Panc1 (cell line): ENCODE data around the gene MAP3K7. TPM values are rescaled to one million over a fixed set of nuclear protein-coding genes. Genes with fewer than 3 reads are reported as not detected.
A peak's percentile ranks its signal among the peaks of the same experiment; 100 is the strongest.

ENCODE experiments used
- ATAC-seq: fragments of 200-7000 bp; cut with Tn5 transposase; 2 replicates; pipeline ENCODE4 v1.9.1; 2020; ENCODE audit warnings: mild to moderate bottlenecking, moderate library complexity
- BruUV-seq: library from RNA; stranded (reverse); fragments of 400-500 nt; replicated peaks from 2 replicates; lab custom pipeline; 2021; lab: Mats Ljungman, UMichigan
- CTCF ChIA-PET: fragments of 300-600 bp; sonication (Branson Sonifier 250); formaldehyde crosslinking; loops from one replicate; lab custom pipeline; 2022; ENCODE audit warnings: antibody characterized with exemption; lab: Charles Lee
- POLR2A ChIA-PET: fragments of 300-600 bp; sonication (Branson Sonifier 250); formaldehyde crosslinking; loops from one replicate; lab custom pipeline; 2022; ENCODE audit warnings: antibody characterized with exemption; lab: Charles Lee
- DNase-seq: peaks from one replicate; pipeline ENCODE4 v3.0.0-alpha.2; 2010; ENCODE audit warnings: low read depth, low spot score
- H3K27ac ChIP-seq: 2 replicates; pipeline ENCODE4 v1.5.1; 2011; ENCODE audit warnings: mild to moderate bottlenecking, low read length, inconsistent platforms
- H3K27me3 ChIP-seq: fragments of 200-500 bp; sonication (Bioruptor generic); 2 replicates; pipeline ENCODE4 v1.6.0; 2014; ENCODE audit warnings: low read length, inconsistent platforms; ENCODE audit not compliant: control insufficient read depth, insufficient read depth
- H3K36me3 ChIP-seq: fragments of 200-500 bp; sonication (Bioruptor generic); 2 replicates; pipeline ENCODE4 v1.5.1; 2014; ENCODE audit warnings: inconsistent platforms, mild to moderate bottlenecking, low read length, moderate library complexity; ENCODE audit not compliant: control insufficient read depth, insufficient read depth
- H3K4me1 ChIP-seq: 2 replicates; pipeline ENCODE4 v1.5.1; 2011; ENCODE audit warnings: inconsistent platforms, mild to moderate bottlenecking, low read length, moderate library complexity; ENCODE audit not compliant: control insufficient read depth, insufficient read depth
- H3K4me3 ChIP-seq, 2 experiments: 2 replicates each; pipeline ENCODE4 v1.5.1; 2011 to 2012; ENCODE audit warnings: low read depth in 2 of 2, low read length in 2 of 2, mild to moderate bottlenecking in 2 of 2, inconsistent platforms in 1 of 2, moderate library complexity in 1 of 2
- H3K9me3 ChIP-seq: fragments of 200-500 bp; sonication (Bioruptor generic); 2 replicates; pipeline ENCODE4 v1.5.1; 2014; ENCODE audit warnings: low read depth, mild to moderate bottlenecking, inconsistent platforms, low read length, moderate library complexity; ENCODE audit not compliant: control insufficient read depth, insufficient read depth
- CTCF ChIP-seq: fragments of 450-650 bp; IDR thresholded peaks from 2 replicates; pipeline ENCODE4 v1.5.1; 2017; ENCODE audit warnings: mild to moderate bottlenecking
- POLR2AphosphoS5 ChIP-seq: IDR thresholded peaks from 2 replicates; pipeline ENCODE4 v1.6.1; 2012; ENCODE audit warnings: mild to moderate bottlenecking, low read depth, low read length, moderate library complexity
- REST ChIP-seq, 2 experiments: IDR thresholded peaks; 2 replicates each; pipeline ENCODE4 v1.6.1; 2011 to 2012; ENCODE audit warnings: low read depth in 2 of 2, control low read depth in 1 of 2, low read length in 1 of 2, mild to moderate bottlenecking in 1 of 2, moderate library complexity in 1 of 2; ENCODE audit not compliant: insufficient read depth in 1 of 2
- SIN3A ChIP-seq: IDR thresholded peaks from 2 replicates; pipeline ENCODE4 v1.6.1; 2012; ENCODE audit warnings: low read depth, mild to moderate bottlenecking, low read length, moderate library complexity, borderline replicate concordance; ENCODE audit not compliant: insufficient read depth
- TCF7L2 ChIP-seq: IDR thresholded peaks from 2 replicates; pipeline ENCODE4 v1.6.1; 2011; ENCODE audit warnings: mild to moderate bottlenecking, low read depth, low read length, inconsistent platforms
- in situ Hi-C: cut with HindIII; loops from 2 replicates; pipeline ENCODE4 v1.10.0; 2016; ENCODE audit warnings: low sequenced_read_pairs, low pct_unique_long_range_greater_than_20kb
- intact Hi-C: fragments of 100-400 bp; cut with micrococcal nuclease; formaldehyde crosslinking; loops from one replicate; pipeline ENCODE4 v1.10.0; 2022; ENCODE audit not compliant: unreplicated experiment
- total RNA-seq: library from RNA; stranded (reverse); gene quantifications from one replicate; pipeline ENCODE4 v1.2.1, GENCODE V29; 2021; ENCODE audit not compliant: unreplicated experiment

MAP3K7 gene
- total RNA-seq, 1 experiment from 2014 or later: 33.1 TPM

- intact Hi-C loops (no loop called here), in situ Hi-C loops (no loop called here)
- peaks cover 43% of the 10 kb centered on the region for H3K36me3 ChIP-seq
- ATAC-seq: no peak
- ChIA-PET POLR2A (no interaction called here), CTCF (no interaction called here)
- no peak for TF ChIP-seq CTCF
- no peak for TF ChIP-seq TCF7L2
- TF ChIP-seq SIN3A: no peak
- no peak for TF ChIP-seq REST (IDR thresholded peaks at IDR 0.05; ENCODE audit: insufficient read depth in 1 of 2, low read depth in 2 of 2, low read length in 1 of 2)
- no peak for TF ChIP-seq POLR2AphosphoS5
- H3K9me3 ChIP-seq: no peaks in the 10 kb centered on the region
- no TSS peak for BruUV-seq
- no peak overlapping the region for H3K27ac ChIP-seq
- no peak for DNase-seq
- no peaks in the 10 kb centered on the region for H3K4me1 ChIP-seq
- no peaks in the 10 kb centered on the region for H3K27me3 ChIP-seq
- no peak overlapping the region for H3K4me3 ChIP-seq
Measured at GRCh38 chr6:90514496-90514895, 72.4 kb downstream of the MAP3K7 start.

GRCh38 chr6:90508753-90509152 is 78.1 kb downstream of the MAP3K7 start:
- no peak overlapping the region for H3K27ac ChIP-seq
- BruUV-seq: no TSS peak
- ChIA-PET CTCF (no interaction called here), POLR2A (interaction anchor here (0.6 kb wide), 1 partner anchor 572 kb away, joined by 3 read pairs; no protein-coding TSS in a partner anchor)
- H3K9me3 ChIP-seq: no peaks in the 10 kb centered on the region
- no peaks in the 10 kb centered on the region for H3K36me3 ChIP-seq
- intact Hi-C loops (no loop called here), in situ Hi-C loops (no loop called here)
- no peak for ATAC-seq
- DNase-seq: no peak
- H3K4me3 ChIP-seq: no peak overlapping the region
- H3K27me3 ChIP-seq: no peaks in the 10 kb centered on the region
- no peak for TF ChIP-seq POLR2AphosphoS5
- no peak for TF ChIP-seq SIN3A
- TF ChIP-seq CTCF: peak; percentile 35
- no peaks in the 10 kb centered on the region for H3K4me1 ChIP-seq
